Fibroblast of pulmonary artery (primary cell): Measurements from ENCODE around the gene GNB1L.
"Not testable (repeated sequence)": the region's sequence is repeated elsewhere in the genome, so short reads cannot be mapped to it uniquely, and the experiment has no call there.

ENCODE experiments used
- DNase-seq: peaks from one replicate; pipeline ENCODE4 v3.0.0-alpha.2; 2010; ENCODE audit warnings: low read depth
- H3K4me3 ChIP-seq: replicated peaks from 2 replicates; pipeline ENCODE4 v1.5.1; 2011; ENCODE audit warnings: low read depth, mild to moderate bottlenecking, control low read depth, low read length, moderate library complexity
- TF ChIP-seq, protein P1 (sequence below): IDR thresholded peaks from 2 replicates; pipeline ENCODE4 v1.5.1; 2011; ENCODE audit warnings: mild to moderate bottlenecking, control low read depth, low read length, inconsistent platforms; ENCODE audit errors: missing control alignments

Gene GNB1L

DNA sequence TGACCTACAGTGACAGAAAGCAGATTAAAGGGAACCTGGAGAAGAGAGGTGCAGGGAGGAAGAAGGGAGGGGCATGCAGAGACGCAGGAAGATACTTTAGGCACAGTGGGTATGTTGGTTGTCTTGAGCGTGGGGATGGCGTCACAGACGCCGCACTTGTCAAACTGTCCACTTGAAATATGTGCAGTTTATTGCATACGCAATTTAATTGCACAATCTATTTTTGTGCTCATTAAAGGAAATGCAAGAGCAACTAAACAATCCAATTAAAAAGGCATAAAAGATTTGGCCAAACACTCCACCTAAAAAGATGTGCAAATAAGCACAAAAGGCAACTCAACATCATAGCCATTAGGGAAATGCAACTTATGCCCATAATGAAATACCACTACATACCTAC lies 16.8 kb downstream of the GNB1L start:
- no peak for DNase-seq

DNA sequence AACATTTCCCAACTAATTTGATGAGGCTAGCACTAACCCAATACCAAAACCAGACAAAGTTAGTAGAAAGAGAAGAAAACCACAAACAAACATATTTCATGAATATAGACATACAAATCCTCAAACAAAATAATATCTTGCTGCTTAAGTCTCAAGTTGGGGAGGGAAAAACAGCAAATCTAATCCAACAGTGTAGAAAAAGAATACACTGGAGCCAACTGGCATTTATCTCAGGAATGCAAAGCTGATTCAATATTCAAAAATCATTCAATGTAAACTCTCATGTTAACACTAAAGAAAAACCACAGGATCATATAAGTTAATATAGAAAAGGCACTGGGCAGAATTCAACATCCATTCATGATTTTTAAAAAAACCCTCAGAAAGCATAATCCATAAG lies 18.2 kb downstream of the GNB1L start:
- H3K4me3 ChIP-seq, result no peak overlapping the region
- no peak for DNase-seq
- TF ChIP-seq, protein P1, sequence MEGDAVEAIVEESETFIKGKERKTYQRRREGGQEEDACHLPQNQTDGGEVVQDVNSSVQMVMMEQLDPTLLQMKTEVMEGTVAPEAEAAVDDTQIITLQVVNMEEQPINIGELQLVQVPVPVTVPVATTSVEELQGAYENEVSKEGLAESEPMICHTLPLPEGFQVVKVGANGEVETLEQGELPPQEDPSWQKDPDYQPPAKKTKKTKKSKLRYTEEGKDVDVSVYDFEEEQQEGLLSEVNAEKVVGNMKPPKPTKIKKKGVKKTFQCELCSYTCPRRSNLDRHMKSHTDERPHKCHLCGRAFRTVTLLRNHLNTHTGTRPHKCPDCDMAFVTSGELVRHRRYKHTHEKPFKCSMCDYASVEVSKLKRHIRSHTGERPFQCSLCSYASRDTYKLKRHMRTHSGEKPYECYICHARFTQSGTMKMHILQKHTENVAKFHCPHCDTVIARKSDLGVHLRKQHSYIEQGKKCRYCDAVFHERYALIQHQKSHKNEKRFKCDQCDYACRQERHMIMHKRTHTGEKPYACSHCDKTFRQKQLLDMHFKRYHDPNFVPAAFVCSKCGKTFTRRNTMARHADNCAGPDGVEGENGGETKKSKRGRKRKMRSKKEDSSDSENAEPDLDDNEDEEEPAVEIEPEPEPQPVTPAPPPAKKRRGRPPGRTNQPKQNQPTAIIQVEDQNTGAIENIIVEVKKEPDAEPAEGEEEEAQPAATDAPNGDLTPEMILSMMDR, result no peak

More for the DNA sequence above, 16.8 kb downstream of the GNB1L start:
- no peak overlapping the region for H3K4me3 ChIP-seq
- TF ChIP-seq, protein P1, result no peak

DNA sequence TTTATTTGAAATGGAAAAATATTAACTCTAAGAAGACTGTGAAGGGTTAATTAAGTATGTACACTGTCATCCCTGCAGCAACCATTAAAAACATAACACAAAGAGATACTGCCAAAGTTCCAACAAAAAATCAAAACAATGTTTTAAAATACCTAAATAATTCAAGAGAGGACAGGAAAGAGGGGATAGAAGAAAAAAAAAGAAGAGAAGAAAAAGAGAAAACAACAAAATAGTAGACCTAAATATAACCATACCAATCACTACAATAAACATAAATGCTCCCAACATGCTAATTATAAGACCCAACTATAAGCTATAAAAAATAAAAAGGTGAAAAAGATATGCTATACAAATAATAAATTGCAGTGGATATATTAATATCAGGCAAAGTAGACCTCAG lies 20.1 kb downstream of the GNB1L start:
- no peak for DNase-seq
- TF ChIP-seq, protein P1, result no peak
- H3K4me3 ChIP-seq, result no peak overlapping the region

DNA sequence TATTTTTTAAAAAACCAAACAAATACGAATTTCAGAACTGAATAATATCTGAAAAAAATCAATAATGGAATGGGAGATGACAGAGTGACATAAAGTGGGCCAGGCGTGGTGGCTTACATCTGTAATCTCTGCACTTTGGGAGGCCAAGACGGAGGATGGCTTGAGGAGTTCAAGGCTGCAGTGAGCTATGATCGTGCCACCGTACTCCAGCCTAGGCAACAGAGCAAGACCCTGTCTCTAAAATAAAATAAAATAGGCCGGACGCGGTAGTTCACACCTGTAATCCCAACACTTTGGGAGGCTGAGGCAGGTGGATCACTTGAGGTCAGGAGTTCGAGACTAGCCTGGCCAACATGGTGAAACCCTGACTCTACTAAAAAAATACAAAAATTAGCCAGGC lies 21.3 kb downstream of the GNB1L start:
- H3K4me3 ChIP-seq, DNase-seq: not testable (repeated sequence)

DNA sequence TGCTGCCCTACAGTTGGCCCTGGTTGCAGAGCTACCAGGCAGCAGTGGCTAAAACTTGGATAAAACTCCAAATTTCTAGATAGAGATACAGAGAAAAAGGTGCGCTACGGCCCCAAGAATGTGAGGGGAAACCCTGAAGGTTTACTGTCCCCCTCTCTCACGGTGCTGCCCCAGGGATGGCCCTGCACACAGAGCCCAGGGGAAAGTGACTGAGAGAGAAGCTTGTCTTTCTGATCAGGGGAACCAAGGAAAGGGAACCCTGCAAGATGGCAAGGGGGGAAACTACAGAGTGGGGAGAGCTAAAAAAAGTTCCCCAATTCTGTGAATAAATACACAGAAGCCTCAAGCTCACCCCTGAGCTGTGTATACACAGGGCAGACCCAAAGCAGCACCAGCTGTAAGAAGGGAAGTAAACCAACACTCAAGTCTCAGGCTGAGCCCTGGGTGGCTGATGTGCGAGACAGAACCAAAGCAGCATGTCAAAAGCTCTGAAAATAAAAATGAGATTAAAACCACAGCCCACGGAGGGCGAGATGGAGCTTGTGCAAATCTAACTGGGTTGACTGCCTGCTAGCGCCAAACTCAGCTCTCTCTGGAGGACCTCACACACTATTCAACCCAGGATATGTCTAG lies 22.1 kb downstream of the GNB1L start:
- no peak for DNase-seq

DNA sequence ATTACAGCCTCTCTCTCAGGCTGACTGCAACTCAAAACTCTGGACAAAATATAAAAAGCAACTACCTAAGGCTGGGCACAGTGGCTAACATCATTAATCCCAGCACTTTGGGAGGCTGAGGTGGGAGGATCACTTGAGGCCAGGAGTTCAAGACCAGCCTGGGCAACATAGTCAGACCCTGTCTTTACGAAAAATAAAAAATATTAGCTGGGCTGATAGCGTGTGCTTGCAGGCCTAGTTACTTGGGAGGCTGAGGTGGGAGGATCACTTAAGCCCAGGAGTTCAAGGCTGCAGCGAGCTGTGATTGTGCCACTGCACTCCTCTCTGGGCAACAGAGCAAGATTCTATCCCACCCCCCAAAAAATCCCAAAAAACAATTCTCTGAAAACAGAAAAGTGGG lies 22.7 kb downstream of the GNB1L start:
- DNase-seq, H3K4me3 ChIP-seq: not testable (repeated sequence)

More for the DNA sequence above, 22.1 kb downstream of the GNB1L start:
- H3K4me3 ChIP-seq, result no peak overlapping the region
- TF ChIP-seq, protein P1, result no peak

DNA sequence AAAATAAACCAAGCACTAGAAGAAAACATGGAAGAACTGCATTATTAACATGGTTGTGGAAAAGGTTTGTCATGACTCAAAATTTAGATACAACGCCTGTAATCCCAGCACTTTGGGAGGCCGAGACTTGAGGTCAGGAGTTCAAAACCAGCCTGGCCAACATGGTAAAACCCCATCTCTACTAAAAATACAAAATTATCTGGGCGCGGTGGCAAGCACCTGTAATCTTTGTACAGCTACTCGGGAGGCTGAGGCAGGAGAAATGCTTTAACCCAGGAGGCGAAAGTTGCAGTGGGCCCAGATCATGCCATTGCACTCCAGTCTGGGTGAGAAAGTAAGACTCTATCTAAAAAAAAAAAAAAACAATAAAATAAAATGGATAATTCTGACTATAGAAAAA lies 23.7 kb downstream of the GNB1L start:
- no peak overlapping the region for H3K4me3 ChIP-seq
- DNase-seq, result no peak
- TF ChIP-seq, protein P1, result no peak

DNA sequence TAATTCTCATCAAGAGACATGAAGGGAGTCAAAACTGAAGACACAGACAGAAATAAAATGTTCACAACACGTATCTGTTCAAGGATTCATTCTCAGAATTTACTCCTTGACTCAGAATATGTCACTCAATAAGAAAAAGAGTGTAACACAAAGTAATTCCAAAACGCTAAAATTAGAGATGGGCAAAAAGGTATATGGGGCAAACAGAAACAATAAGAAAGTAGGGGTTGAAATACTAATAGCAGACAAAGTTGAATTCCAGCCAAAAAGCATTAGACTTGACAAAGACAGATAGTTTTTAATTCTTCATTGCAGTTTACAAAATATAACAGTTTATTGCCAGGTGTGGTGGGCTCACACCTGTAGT lies 26.7 kb downstream of the GNB1L start:
- TF ChIP-seq, protein P1, result no peak
- DNase-seq, result no peak
- no peak overlapping the region for H3K4me3 ChIP-seq
